GM19455 (cell line): ENCODE measurements around the gene BTBD17.

Experiments
- ATAC-seq: cut with Tn5 transposase; IDR thresholded peaks from one replicate; pipeline ENCODE4 v1.9.1; 2021; ENCODE audit not compliant: unreplicated experiment

The BTBD17 gene

GRCh38 chr17:74389084-74389753 lies 27.6 kb upstream of the BTBD17 start:
- no peak for ATAC-seq

- no peak for ATAC-seq
Measured at GRCh38 chr17:74387365-74388218, 25.9 kb upstream of the BTBD17 start.

- no peak for ATAC-seq
Measured at GRCh38 chr17:74386386-74386785, 24.7 kb upstream of the BTBD17 start.

- ATAC-seq = no peak
Measured at GRCh38 chr17:74385201-74385600, 23.5 kb upstream of the BTBD17 start.

DNA sequence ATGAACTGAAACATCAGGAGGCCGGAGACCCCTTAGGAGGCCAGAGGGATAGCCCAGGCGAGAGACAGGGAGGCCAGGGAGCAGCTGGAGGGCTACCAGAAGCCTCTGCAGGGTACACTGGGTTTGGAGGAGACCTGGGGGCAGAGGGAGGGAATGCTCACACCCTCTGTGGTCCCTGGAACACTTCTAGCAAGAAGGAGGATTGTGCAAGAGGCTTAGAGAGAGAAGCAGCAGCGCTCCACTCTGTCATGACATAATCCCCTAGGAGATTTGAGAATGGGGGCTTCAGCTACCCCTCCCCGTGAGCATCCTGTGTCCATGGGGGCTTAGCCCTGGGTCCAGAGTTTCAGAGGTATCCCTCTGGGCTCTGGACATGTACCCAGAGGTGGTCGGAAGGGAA lies 21.5 kb upstream of the BTBD17 start:
- ATAC-seq = no peak

GRCh38 chr17:74380959-74381808 lies 19.5 kb upstream of the BTBD17 start:
- ATAC-seq = no peak

- no peak for ATAC-seq
Measured at GRCh38 chr17:74380086-74380958, 18.7 kb upstream of the BTBD17 start.

- ATAC-seq = no peak
Measured at GRCh38 chr17:74379495-74380085, 17.9 kb upstream of the BTBD17 start.

DNA sequence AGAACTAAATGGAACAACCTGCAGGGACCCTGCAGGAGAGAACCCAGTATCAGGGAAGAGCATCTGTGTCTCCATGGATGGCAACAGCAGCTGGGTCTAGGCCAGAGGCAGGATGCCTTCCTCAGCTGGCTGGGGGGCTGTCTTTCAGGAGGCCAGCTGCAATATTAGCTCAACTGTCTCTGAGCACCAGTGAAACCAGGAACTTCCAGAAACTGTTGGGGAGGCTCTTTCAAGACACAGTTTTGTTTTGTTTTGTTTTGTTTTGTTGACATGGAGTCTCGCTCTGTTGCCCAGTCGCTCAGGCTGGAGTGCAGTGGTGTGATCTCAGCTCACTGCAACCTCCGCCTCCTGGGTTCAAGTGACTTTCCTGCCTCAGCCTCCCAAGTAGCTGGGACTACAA lies 13.2 kb upstream of the BTBD17 start:
- ATAC-seq = no peak

DNA sequence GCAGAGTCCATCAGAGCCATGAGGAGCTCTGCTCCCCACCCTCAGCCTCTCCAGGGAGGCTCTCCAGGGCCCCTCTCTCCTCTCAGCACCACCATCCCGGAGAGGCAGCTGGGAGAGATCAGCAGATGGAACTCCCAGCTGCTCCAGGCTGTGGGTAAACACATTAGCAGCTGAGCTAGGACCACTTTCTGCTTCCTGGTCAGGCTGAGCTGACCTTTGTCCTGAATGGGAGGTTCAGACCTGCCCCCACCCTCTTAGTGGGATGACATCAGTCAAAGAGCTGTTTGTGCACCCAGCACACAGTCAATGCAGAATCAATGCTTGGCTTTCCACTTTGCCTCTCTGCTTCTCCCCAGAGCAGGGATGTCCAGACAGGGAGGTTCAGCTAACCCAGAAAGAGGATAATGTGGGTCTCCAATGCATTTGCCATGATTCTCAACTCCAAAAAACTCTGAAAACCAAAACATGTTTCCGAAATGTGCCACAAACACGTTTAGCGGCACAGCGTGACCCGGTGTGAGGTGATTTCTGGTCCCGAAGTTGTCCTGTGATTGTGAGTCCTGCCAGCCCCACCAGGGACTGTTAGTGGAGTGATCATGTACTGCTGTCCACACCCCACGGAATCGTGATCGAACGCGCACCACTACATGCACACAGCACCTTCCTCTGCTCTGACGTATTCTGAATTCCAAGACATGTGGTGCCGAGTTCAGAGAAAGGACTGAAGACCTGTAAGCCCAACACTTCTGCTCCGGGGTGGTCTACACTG lies 12.4 kb upstream of the BTBD17 start:
- ATAC-seq = no peak

- no peak for ATAC-seq
Measured at GRCh38 chr17:74372426-74372825, 10.8 kb upstream of the BTBD17 start.

- no peak for ATAC-seq
Measured at GRCh38 chr17:74371653-74372147, 10.0 kb upstream of the BTBD17 start.

DNA sequence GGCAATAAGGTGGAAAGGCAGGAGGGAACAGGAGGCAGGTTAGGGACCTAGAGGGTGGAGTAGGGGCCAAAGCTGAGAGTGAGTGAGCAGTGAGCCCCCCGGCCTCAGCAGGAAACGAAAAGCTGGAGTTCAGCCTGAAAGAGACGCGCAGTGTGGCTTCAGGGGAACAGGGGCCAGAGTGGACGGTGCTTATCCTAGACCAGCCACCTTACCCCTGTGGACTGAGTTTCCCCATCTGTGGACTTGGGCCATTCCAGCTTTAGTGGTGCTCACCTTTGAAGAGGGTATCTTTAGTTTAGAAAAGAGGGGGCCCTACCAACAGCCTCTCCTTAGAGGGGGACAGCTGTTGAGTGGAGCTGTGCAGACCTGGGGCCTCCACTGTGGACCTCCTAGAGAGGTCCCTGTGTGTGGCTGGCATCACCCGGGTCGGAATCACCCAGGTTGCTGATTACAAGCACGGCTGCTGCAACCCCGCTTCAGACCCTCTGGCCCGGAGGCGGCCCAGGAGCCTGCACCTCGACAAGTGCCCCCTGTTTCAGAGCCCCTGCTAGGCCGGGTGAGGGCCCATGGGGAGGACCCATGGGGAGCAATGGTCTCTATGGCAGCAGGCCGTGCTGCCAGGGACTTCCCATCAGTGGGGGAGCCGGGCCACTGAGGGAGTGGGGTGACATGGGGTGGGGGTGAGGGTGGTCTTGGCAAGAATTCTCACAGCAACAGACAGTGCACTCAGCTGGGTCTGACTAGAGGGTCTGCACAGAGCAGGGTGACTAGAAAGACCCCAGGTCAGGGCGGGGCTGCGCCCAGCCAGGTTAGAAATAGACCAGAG lies 8.2 kb upstream of the BTBD17 start:
- ATAC-seq = no peak

GRCh38 chr17:74369221-74369620 lies 7.6 kb upstream of the BTBD17 start:
- ATAC-seq = no peak

DNA sequence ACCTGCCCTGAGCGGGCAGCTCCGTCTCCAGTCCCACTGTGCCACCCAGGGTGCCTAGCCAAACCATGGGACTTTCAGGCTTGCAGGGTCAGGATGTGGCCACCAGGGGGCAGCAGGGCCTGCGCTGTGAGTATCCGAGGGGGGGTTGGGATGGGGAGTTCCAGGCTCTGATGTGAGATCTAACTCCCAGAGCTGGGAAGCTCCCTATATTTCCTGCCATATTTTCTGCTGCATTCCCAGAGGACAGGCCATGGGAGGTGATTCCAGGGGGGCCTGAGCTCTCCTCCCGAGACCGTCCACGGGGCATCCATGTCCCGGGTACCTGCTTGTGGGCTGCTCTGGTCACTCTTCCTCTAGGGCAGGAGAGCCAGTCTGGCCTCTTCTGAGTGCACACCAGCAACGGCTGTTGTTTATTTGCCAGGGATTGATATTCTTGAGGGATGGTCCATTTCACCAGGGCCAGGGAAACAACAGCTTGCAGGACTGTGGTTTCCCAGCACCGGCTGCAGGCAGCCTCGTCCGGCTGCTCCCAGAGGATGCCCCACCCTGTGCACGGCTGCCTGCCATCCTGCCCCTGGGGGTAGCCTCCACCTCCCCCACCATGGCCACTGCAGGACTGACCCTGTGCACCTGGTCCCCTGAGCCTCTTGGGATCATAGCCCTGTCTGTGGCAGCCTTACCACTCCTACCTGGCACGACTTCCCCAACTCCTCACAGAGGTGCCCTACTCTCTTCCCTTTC lies 6.8 kb upstream of the BTBD17 start:
- no peak for ATAC-seq

DNA sequence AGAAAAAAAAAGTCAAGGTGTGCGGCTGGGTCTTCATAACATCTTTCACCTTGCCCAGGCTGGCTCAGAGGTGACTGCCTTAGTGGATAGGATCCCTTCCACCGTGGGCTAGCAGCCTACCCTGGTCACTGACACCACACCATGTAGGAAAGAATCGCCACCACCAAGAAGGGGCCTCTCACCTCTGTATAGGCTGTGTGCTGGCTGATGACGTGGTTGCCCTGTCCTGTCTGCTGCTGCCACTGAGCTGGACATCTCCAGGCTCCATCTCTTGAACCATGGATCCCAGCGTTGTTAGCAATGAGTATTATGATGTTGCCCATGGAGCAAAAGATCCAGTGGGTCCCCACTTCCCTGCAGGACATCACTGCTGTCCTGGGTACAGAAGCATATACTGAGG lies 5.5 kb upstream of the BTBD17 start, which contains the start of gene GPR142:
TSS of gene GPR142 (plus strand) at position 301 of the 400 bp plus-strand sequence. CDS start 2,035 bp downstream, outside the sequence.
- no peak for ATAC-seq

GRCh38 chr17:74362810-74363498 lies 1.3 kb upstream of the BTBD17 start:
- no peak for ATAC-seq
